HG03565 (cell line): ENCODE data around the gene NFIB.

Source experiments
- ATAC-seq: cut with Tn5 transposase; IDR thresholded peaks from one replicate; pipeline ENCODE4 v1.9.1; 2021; ENCODE audit warnings: mild to moderate bottlenecking, moderate library complexity; ENCODE audit not compliant: unreplicated experiment

Gene NFIB

DNA sequence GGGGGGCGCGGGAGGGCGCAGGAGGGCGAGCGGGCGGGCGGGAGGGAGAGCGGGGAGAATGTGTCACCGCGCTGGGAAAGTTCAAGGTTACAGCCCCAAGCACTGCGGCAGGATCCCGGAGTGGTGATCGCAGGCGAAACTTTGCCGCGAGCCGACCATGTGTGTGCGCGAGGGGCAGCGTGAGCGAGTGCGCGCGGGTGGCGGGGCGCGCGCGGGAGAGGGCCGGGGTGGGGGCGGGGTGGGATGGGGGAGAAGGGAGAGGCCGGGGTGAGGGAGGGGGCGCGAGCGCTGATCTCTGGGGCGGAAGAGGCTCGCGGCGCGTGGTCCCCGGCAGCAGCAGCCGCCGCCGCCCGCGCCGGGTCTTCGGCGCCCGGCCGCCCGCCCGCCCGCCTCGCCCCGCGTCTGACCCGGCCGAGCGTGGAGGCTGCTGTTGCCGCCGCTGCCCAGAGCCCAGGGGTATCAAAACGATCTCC, at the start of gene NFIB:
NFIB (minus strand) TSS at position 191 of the 473 bp plus-strand sequence. CDS start 630 bp downstream, outside the sequence.
- ATAC-seq: no peak

DNA sequence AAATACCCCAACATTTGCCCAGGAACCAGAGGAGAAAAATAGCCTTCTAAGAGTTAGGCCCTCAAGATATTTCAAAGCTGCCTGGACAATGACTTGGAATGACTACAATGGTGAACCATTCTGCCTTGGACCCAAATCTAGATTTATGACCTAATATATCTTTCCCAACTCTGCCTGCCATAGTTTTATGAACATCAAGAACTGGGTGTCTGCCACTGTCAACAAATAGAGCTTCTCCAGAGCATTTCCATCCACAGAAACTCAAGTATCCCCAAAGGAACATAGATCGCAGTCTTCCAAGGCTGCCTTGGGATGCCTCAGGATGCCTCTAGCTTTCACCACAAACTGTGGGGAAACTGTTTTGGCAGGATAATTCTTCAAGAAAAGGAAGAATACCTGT, 48.2 kb upstream of the NFIB start:
- no peak for ATAC-seq

DNA sequence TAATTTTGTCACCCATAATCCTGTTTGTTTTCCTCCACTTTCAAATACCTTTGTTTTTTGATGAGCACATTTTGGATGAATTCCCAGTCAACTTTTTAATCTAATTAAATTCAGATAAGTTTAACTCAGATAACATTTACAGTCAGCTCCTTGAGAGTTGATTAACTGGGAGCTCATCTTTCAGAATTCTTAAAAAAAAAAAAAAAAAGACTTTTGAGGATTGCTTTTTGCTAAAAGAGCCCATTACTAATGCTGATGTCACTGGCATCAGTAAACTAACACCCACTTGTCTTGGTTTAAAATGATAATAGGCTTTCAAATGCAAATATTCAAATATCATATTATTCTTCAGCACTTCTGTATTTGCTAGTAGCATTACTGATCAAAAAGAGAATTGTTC, 47.1 kb upstream of the NFIB start:
- ATAC-seq: no peak

DNA sequence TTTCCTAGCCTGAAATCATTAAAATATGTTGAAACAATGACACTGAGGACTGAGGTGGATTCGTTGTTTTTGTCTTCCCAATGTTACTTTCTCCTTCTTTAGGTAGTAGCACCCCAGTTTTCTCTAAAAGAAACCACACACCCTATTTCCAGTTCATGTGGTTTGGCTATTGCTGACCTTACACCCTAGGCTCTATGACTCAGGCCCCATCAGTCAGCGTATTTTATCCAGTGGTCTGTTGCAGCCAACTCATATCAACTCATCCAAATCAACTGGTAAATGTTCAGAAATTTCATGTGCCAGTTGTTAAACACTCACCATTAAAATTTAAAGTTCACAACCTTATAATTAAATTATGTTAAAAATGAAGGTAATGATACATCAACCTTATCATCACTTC, 44.6 kb upstream of the NFIB start:
- ATAC-seq: no peak

DNA sequence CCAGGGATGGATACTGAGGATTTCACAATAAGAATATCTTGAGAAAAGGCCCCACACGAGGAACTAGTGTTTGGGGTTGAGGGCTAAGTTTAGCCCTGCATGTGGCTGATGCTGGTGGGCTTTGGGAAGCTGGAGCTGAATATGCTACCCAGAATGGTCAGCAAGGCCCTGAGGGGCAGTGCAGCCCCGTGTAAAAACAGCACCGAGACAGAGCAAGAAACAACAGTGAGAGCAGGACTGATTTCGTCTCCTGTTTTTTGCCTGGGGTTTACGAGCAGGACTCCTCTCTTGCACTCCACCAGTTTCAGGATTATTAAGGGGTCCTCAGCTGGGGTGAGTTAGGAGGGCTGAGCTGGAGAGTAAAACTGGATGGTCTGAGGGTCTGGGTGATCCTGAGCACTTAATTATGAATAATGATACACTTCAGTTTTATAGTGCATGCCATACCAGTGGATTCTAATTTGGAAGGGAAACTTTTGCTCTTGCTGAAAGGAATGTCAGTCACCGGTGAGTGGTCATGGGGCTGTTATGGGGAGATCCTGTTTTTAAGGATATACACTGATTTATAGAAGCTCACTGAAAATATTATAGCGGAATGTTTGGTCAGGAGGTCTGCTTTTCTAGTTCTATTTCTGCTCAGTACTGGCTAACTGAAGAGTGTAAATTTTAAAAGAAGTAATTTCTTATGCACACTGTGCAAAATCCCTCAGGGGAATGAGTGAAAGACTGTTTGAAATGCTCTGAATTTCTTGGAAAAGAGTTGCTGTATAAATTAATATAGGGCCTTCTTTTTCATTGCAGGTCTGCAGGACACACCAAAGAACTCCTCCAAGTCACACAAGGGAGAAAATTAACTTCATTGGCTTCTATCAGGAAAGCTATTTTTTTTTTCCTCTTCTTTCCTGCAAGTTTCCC, 42.7 kb upstream of the NFIB start:
- no peak for ATAC-seq

DNA sequence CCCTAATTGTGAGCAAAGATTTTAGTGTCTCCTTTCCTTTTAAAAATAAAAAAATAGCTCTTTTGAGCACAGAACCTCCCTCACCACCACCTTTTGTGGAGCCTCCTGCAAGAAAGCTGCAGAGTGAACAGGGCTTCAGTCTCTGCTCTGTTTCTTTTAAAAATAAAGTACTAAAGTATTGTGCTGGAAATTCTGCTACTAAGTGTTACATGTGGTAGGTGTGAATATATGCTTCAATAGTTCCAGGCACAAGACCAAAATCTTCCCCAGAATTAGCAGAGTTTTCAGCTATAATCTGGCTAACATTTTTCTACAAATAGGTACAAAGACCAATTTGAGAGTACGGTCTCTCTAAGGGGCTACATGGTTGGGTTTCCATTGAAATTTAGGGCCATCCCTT, 40.3 kb upstream of the NFIB start:
- no peak for ATAC-seq

DNA sequence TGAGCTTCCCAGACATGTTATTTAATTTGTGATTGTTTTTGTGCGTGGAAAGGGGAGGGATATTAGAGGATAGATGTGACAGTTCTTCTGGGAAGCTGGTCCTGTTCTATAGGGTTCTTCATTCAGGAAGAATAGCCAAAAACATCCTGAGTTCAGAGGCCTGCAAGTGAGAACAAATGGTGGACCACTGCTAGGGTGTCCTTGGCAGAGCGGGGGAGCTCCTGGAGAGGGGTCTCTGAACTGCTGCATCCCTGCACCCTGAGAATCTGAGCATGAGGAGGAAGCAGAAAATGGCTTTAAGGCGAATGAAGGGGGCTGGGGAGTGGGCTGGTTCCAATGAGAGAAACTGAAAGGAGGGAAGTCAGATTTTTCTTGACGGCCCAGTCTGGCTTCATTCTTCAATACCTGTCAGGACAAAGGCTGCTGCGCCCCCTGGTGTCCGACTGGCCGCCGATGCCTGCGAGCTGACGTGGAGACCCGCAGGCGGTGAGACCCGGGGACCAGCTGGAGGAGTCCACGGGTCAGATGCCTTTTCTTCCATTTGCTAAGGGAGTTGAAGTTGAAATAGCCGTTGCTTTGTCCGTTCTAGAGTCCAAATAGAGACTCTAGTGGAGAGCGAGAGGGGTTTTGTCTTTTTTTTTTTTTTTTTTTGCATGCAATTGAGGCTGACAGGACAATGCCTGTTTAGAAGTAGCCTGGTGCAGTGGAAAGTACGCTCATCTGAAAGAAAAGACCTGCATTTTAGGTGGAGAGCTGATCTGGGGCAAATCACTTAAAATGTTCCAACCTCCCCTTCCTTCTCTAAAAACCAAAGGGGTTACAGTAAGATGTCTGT, 39.5 kb upstream of the NFIB start:
- ATAC-seq: peak; percentile 85

DNA sequence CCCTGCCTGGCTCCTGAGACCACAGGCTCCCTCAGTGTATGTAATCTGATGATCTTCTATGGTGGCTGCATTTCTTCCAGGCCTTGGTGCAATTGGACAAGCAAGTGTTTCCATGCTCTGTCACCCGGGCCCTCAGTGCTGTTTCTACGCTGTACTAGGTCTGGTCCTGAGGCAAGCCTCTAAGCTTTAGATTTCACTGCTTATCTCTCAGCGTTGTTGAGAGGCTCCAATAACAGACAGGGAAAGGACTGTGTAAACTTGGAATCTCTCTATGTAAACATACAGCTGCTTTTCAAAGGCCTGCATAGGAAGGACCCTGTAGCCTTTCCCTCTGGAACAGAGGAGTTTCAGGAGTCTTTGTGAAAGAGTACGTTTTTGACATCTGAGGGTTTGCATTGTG, 38.6 kb upstream of the NFIB start:
- ATAC-seq: no peak

DNA sequence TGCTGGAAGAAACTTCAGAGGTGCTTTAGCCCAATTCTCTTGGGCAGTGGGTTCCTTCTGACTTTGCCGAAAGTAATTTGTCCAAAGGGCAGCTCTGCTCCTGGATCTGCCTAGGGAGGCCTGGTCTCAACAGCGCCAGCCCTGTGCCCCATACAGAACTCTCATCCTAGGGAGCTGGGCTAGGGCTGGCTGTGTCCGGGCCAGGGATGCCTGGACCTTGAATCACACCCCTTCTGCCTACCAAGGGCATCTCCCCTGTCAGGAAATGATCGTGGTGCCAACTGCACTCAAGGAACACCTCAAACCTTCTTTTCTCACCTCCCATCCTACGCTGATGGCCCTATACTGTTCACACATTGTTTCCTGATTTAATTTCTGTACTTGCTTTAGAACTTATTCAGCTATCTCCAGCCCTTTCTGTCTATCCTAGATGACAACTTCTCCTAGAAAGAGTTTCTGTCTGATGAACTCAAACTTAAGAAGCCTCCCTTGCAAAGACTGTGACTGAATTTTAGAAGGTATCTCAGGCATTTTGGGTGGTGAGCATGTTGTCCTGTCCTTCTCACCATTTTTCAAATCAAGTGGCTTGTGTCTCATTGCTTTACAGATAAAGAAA, 37.4 kb upstream of the NFIB start:
- ATAC-seq: no peak

DNA sequence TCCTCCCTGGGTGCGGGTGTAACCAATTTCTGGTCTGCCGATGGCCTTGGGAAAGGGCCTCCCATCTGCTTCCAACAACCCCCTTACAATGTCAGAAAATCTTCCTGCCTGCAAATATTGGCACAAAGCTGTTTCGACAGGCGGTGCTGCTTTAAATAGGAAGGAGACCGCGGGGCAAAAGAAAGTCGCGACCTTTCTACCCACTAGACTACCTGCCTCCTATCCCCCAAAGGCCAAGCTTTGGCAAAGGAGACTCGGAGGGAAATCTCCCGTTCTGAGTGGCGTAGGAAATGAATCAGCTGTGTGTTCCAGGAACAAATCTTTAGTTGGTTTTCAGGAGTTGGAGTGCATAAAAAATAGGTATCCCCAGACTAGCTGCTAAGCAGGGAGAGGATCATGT, 36.8 kb upstream of the NFIB start:
- no peak for ATAC-seq

DNA sequence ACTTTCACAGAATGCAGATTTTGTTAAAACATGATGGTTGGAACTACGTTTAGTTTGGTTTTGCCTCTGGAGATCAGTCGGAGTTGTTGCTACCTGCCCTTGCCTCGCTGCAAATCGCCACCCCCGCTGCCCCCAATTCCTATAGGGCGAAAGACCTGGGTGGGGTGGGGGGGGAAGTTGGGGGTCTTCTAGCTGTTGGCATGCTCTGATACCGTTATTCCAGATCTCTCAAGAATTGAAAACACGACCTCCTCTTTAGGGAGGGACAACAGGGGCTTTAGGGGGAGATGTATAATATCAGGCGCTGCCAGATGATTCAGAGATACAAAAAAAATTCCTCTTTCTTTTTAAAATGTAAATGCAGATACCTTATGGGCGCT, 36.4 kb upstream of the NFIB start:
- ATAC-seq: no peak

DNA sequence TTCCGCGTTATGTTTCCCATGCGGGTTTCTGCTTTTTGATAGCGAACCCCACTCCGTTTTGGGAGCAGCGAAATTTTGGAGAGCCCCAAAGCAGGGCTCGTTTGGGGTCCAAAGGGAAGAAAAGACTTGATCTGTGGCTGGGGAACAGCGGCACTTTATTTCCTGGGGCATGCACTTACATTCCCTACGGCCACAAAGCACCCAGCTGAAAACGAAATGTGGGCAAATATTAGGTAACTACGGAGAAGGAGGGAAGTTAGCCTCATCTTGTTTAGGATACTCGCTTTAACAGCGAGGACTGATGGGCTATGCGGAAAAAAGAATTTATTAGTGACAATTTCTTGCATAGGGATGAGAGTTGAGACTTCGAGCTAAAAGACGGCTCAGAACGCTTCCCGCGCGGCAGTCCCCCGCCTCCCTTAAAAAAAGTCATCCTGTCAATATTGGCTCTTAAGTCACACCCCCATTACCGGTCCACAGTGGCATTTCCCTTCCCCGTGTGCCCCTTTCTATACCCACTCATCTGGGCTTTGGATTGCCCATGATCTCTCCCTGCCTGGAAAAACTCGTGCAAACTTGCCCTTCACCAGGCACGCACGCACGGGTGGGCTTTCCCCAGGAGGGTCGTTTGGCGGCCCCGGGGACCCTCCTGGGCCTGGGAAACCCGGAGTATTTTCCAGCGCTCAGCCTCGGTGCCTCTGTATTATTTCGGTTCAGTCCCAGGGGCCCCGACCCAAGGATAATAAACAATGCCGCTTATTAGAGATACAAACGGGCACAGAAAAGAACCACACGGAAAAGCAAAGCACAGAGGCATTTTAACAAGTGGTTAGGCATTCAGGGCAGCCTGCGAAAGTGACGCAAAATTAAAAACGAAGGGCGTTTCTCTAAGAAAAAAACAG, 35.8 kb upstream of the NFIB start:
- no peak for ATAC-seq

DNA sequence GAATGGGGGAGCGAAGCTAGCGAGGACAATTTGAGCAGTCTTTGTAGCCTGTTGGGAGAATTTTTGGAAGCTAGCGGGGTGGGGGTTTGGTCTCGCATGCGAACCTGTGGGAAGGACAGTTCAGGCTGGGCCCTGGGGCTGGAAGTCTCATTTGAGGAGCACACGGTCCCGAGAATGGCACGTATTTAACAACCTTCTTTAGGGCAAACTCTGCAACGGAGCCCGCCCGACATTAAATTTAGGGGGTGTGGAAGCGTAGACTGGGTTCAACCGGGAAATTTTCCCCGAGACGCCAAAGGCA, 35.2 kb upstream of the NFIB start:
- no peak for ATAC-seq

DNA sequence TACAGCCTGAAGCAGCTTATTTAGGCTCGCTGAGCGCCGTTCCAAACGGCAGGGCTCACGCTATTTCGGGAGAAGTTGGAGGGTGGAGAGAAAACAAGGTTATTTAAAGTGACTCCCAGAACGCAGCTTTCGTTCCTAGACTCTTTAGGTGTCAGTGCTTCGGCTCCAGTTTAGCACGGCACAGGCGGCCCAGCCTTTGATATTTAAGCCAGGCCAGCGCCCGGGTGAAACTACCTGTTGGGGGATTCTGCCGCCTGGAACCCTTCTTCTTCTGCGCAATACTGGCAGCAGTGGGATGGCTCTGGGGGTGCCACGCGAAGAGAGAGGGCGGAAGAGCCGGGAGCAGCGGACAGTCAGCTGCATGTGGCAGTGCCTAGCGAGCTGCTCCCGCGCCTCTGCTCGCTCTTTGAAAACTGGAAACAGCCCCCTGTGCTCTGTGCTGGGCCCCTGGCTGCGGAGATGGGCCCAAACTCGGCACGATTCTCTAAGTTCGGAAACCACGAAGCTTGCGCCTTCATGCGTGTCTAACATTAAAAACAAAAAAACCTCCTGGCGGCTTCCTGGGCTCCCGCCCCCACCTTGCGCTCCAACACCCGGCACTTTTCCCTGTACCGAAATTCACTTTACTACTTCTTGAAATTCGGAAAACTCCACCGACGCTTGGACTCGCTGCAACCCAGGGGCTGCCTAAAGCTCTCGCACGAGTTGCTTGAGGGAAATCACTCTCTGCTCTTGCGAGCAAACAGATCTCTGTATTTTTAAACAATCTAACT, 34.6 kb upstream of the NFIB start:
- ATAC-seq: no peak

DNA sequence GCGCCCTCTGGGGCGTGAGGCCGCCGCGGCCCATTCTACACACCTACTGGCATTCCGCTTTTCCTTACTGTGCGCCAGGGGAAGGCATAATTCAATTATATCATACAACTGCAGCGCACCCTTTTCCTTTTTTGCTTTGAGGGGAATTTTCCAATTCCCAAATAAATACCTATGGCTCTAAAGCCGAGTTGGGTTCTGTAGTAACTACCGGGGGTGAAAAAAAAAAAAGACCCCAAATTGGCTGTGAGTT, 34.1 kb upstream of the NFIB start:
- ATAC-seq: no peak

DNA sequence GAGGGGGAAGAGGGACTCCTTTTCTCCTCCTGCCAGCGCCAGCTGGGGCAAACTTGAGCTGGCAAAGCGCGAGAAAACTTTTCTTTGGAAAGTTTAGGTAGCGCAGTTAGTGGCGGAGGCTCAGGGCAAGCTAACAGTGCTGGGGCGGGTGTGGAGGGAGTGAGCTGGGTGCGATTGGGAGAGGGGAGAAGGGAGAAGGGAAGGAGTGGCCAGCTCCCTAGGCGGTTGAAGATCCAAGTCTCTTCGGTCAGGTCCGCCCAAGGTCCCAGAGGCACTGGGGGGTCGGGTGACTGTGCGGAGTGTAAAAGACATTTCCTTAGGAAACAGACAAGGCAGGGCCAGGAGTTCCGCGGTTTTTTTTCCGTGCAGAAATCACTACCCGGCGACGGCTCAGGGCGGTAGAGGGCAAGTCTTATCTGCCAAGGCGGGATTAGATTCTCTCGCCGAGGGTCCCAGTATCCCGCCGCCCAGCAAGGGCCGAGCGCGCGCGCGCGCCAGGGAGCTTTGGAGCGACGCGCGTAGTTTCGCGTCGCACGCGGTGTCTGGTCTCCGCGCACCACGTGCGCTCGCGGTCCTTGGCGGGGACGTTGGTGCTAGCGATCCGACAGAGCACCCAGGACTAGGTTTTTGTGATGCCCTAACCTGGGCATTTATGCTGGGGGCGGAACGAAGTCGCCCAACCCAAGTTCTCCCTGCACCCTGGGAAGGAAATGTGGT, 33.6 kb upstream of the NFIB start:
- ATAC-seq: no peak

DNA sequence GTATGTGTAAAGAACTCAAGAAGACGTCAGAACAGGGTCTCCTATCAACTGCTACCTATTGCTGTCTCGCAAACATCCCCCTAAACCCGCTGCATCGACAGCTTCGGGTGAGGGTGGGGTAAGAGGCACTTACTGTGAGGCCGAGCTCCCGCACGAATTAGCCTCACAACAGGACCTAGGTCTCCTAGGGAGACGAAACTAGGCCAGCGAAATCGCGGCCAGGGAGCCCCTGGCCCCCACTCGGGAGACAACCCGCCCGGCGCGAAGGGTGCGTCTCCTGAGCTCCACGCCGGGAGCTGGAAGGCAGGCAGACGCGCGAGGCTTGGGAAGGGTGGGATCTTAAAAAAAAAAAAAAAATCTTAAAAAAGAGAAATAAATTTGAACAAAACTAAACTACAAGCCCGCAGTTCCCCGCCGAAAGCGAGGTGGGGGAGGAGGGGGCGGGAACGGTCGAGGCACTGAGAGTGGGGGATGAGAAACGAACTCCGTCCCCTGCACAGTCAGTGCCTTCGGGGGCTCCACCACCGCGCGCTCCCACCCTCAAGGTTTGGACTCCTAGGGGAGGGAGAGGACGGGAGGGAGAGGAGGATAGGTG, 33.0 kb upstream of the NFIB start:
- ATAC-seq: no peak

DNA sequence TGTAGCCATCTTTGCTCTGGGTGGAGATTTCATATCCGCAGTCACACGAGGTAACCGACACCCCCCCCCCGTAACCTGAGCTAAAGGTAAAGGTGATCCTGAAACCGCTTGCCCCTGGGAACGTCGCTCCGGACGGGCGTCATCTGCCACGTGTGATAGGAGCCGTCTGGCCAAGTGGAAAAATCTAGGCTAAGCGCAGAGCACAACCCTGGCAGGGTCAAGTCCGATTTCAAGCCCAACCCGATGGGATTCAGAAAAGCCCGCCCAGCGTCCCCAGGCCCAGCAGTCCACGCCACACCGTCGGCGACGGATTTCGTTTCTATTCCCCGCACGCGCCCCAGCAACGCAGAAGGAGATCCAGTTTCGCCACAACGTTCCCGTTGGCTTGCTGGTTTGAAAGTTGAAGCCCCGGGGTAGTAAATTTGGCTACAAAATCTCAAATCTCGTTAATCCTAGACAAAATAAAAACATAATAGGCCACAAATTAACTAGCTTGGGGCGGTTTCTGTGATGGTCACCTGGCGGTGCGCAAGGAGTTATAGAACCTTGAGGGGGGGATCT, 32.4 kb upstream of the NFIB start:
- no peak for ATAC-seq
